Stimulated activated CD4-positive, alpha-beta T cell treated with anti-CD3 and anti-CD28 coated beads, Interleukin-12 subunit alpha, Interleukin-12 subunit beta, amount 100 ng/mL, for 48 hours (primary cell): ENCODE data around the gene NAV3.
"Not testable (repeated sequence)": the region's sequence is repeated elsewhere in the genome, so short reads cannot be mapped to it uniquely, and the experiment has no call there.

Experiments used
- DNase-seq, 3 donors: peaks; one replicate each; pipeline ENCODE4 v3.0.0-alpha.2; 2020; ENCODE audit warnings: low read depth in 2 of 3, low spot score in 1 of 3

Gene NAV3

GRCh38 chr12:78241446-78241845 lies 410.8 kb downstream of the NAV3 start:
- DNase-seq: no peak

GRCh38 chr12:78244916-78245507 lies 414.3 kb downstream of the NAV3 start:
- DNase-seq: no peak

- DNase-seq: no peak
Observed at GRCh38 chr12:78248321-78248720, 417.6 kb downstream of the NAV3 start.

- no peak for DNase-seq
Observed at GRCh38 chr12:78249578-78249977, 418.9 kb downstream of the NAV3 start.

GRCh38 chr12:78257662-78258061 lies 427.0 kb downstream of the NAV3 start:
- DNase-seq: not testable (repeated sequence)

GRCh38 chr12:78260976-78261375 lies 430.3 kb downstream of the NAV3 start:
- DNase-seq: no peak

GRCh38 chr12:78261901-78262300 lies 431.2 kb downstream of the NAV3 start:
- DNase-seq: no peak
